ENCODE measurements around the gene PLEKHH1. TPM values are rescaled to one million over a fixed set of nuclear protein-coding genes. Genes with fewer than 3 reads are reported as not detected.
"Not testable (repeated sequence)": the region's sequence is repeated elsewhere in the genome, so short reads cannot be mapped to it uniquely, and the experiment has no call there.

The PLEKHH1 gene
- total RNA-seq, 1 experiment from 2014 or later: 32.4 TPM

DNA sequence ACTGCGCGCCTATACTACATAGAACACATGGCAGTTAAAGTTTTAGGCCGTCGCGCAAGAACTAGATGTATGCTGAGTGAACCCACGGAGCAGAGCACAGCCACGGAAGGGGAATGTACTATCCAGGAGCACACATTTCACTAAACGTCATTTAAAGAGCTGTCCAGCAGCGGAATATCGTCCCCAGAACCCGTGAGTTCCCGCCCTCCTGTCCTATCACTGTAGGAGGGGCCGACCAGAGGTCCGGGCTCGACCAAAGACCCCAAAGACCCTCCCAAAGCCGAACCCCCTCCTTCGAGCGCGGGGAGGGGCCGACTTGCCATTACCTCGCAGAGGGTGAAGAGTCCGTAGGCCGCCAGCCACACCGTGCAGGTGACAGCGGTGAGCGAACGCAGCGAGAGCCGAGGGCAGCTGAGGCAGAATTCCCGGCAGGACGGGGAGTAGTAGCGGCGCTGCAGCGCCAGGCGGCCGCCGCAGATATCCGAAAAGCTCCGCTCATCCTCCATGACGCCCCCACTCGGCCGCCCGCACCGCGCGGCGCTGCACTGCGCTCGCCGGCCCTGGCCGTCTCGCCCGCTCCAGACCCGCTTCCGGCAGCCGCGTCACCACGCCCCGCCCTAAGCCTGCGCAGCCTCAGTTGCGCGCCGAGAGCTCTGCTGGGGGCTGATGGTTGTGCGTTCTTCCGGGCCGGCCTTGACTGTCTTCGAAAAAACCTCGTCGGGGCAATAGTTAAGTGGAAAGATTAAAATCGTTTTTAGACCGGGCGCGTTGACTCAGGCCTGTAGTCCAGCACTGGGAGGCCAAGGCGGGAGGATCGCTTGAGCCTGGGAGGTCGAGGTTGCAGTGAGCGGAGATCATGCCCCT, 66.8 kb downstream of the PLEKHH1 start, which contains the start of gene PIGH:
Gene PIGH, minus strand, starts transcription at position 571 of the 864 bp plus-strand sequence. Its CDS starts 65 bp downstream, at position 506.
- DNase-seq: peak; percentile 92 to 96
- no peaks in the 10 kb centered on the region for H3K36me3 ChIP-seq (ENCODE audit: control insufficient read depth, insufficient read depth, low read length)
- H3K4me1 ChIP-seq: peaks cover 8% of the 10 kb centered on the region; the same call in 1 of the 2 replicates
- H3K27me3 ChIP-seq (replicated peaks; ENCODE audit: control insufficient read depth, insufficient read depth, low read length): no peaks in the 10 kb centered on the region
- ChIA-PET POLR2A (interaction anchor here (0.6 to 1.7 kb wide), 11 partner anchors 15 to 1661 kb away, joined by 3 to 15 read pairs (median 3); partner anchors contain the start of genes ARG2, RDH11 and ZFYVE26), CTCF (interaction anchor here (0.5 to 3.0 kb wide), 26 partner anchors 9 to 187 kb away, joined by 3 to 33 read pairs (median 6); partner anchors contain the start of genes RDH11 and VTI1B)
- no peaks in the 10 kb centered on the region for H3K9me3 ChIP-seq
- TF ChIP-seq, protein P1, sequence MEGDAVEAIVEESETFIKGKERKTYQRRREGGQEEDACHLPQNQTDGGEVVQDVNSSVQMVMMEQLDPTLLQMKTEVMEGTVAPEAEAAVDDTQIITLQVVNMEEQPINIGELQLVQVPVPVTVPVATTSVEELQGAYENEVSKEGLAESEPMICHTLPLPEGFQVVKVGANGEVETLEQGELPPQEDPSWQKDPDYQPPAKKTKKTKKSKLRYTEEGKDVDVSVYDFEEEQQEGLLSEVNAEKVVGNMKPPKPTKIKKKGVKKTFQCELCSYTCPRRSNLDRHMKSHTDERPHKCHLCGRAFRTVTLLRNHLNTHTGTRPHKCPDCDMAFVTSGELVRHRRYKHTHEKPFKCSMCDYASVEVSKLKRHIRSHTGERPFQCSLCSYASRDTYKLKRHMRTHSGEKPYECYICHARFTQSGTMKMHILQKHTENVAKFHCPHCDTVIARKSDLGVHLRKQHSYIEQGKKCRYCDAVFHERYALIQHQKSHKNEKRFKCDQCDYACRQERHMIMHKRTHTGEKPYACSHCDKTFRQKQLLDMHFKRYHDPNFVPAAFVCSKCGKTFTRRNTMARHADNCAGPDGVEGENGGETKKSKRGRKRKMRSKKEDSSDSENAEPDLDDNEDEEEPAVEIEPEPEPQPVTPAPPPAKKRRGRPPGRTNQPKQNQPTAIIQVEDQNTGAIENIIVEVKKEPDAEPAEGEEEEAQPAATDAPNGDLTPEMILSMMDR (IDR thresholded peaks at IDR 0.05; ENCODE audit: insufficient read depth in 1 of 2, low read depth in 1 of 2, low read length in 1 of 2, severe bottlenecking in 1 of 2, unreplicated experiment in 1 of 2): peak; percentile 80 to 85
- peaks cover 6% of the 10 kb centered on the region for H3K4me1 Mint-ChIP-seq (ENCODE audit: low read depth, unreplicated experiment)
- no peaks in the 10 kb centered on the region for H3K9me3 Mint-ChIP-seq (ENCODE audit: unreplicated experiment)
- H3K27ac Mint-ChIP-seq (ENCODE audit: unreplicated experiment): peak within 1 kb of the TSS; percentile 87
- intact Hi-C loops (cut with micrococcal nuclease; ENCODE audit: unreplicated experiment): loop anchor here (1.0 kb wide), 2 partner anchors 16 to 19 kb away; partner anchors contain the start of gene ARG2
- BruUV-seq (replicated peaks): no TSS peak
- H3K36me3 Mint-ChIP-seq (ENCODE audit: insufficient read depth, unreplicated experiment): peaks cover 13% of the 10 kb centered on the region
- peak within 1 kb of the TSS; percentile 88 for H3K4me3 Mint-ChIP-seq (ENCODE audit: unreplicated experiment)
- H3K27me3 Mint-ChIP-seq (ENCODE audit: insufficient read depth, unreplicated experiment): no peaks in the 10 kb centered on the region
- H3K4me3 ChIP-seq (ENCODE audit: low read depth, low read length): peak within 1 kb of the TSS; percentile 95

DNA sequence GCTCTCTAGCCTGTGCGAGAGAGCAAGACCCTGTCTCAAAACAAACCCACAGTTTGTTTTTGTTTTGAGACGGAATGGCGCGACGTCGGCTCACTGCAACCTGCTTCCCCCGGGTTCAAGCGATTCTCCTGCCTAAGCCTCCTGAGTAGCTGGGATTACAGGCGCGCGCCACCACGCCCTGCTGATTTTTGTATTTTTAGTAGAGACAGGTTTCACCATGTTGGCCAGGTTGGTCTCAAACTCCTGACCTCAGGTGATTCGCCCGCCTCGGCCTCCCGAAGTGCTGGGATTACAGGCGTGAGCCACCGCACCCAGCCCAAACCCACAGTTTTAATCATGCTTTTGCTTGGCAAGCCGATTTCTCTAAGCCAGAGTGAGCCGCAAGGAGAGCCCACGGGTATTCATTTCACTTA, 67.5 kb downstream of the PLEKHH1 start:
- peak overlapping the region; percentile 87 for H3K27ac Mint-ChIP-seq (ENCODE audit: unreplicated experiment)
- CTCF ChIA-PET: interaction anchor here (0.6 to 3.0 kb wide), 22 partner anchors 9 to 188 kb away, joined by 3 to 33 read pairs (median 7); partner anchors contain the start of genes RDH11 and VTI1B

DNA sequence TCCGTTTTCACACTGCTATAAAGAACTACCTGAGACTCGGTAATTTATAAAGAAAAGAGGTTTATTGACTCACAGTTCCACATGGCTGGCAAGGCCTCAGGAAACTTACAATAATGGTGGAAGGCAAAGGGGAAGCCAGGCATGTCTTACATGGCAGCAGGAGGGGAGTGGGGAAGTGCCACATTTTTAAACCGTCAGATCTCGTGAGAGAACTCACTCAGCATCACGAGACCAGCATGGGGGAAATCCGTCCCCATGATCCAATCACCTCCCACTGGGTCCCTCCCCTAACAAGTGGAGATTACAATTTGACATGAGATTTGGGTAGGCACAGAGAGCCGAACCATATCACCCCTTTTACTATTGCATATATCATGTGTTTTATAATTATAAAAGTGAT, 69.0 kb downstream of the PLEKHH1 start:
- Mint-ChIP-seq H3K36me3 (ENCODE audit: insufficient read depth, unreplicated experiment) (peaks cover 13% of the 10 kb centered on the region), H3K27ac (ENCODE audit: unreplicated experiment) (no peak overlapping the region), H3K9me3 (ENCODE audit: unreplicated experiment) (no peaks in the 10 kb centered on the region), H3K27me3 (ENCODE audit: insufficient read depth, unreplicated experiment) (no peaks in the 10 kb centered on the region), H3K4me3 (ENCODE audit: unreplicated experiment) (no peak overlapping the region), H3K4me1 (ENCODE audit: low read depth, unreplicated experiment) (peaks cover 6% of the 10 kb centered on the region)
- no TSS peak for BruUV-seq (replicated peaks)
- no peak for DNase-seq
- CTCF ChIA-PET: no interaction called here
- intact Hi-C loops (cut with micrococcal nuclease; ENCODE audit: unreplicated experiment): no loop called here
- H3K4me1 ChIP-seq: peaks cover 8% of the 10 kb centered on the region; the same call in 1 of the 2 replicates
- no peaks in the 10 kb centered on the region for H3K36me3 ChIP-seq (ENCODE audit: control insufficient read depth, insufficient read depth, low read length)
- POLR2A ChIA-PET: no interaction called here
- no peaks in the 10 kb centered on the region for H3K9me3 ChIP-seq
- TF ChIP-seq, protein P1 (IDR thresholded peaks at IDR 0.05; ENCODE audit: insufficient read depth in 1 of 2, low read depth in 1 of 2, low read length in 1 of 2, severe bottlenecking in 1 of 2, unreplicated experiment in 1 of 2): no peak
- no peaks in the 10 kb centered on the region for H3K27me3 ChIP-seq (replicated peaks; ENCODE audit: control insufficient read depth, insufficient read depth, low read length)
- H3K4me3 ChIP-seq (ENCODE audit: low read depth, low read length): no peak overlapping the region

More for the DNA sequence above, 67.5 kb downstream of the PLEKHH1 start:
- not testable (repeated sequence) for H3K9me3 Mint-ChIP-seq (ENCODE audit: unreplicated experiment); H3K9me3 ChIP-seq; H3K27me3 Mint-ChIP-seq (ENCODE audit: insufficient read depth, unreplicated experiment); H3K4me1 ChIP-seq; H3K27me3 ChIP-seq (replicated peaks; ENCODE audit: control insufficient read depth, insufficient read depth, low read length); DNase-seq; H3K36me3 ChIP-seq (ENCODE audit: control insufficient read depth, insufficient read depth, low read length); BruUV-seq (replicated peaks); H3K4me1 Mint-ChIP-seq (ENCODE audit: low read depth, unreplicated experiment)
- Mint-ChIP-seq H3K36me3 (ENCODE audit: insufficient read depth, unreplicated experiment) (peaks cover 13% of the 10 kb centered on the region), H3K4me3 (ENCODE audit: unreplicated experiment) (peak overlapping the region; percentile 88)
- peak overlapping the region; percentile 95 for H3K4me3 ChIP-seq (ENCODE audit: low read depth, low read length)
- POLR2A ChIA-PET: interaction anchor here (0.6 to 1.7 kb wide), 8 partner anchors 16 to 216 kb away, joined by 3 to 15 read pairs (median 4); partner anchors contain the start of genes ARG2, RDH11 and ZFYVE26
- intact Hi-C loops (cut with micrococcal nuclease; ENCODE audit: unreplicated experiment): loop anchor here (1.0 kb wide), 2 partner anchors 16 to 19 kb away; partner anchors contain the start of gene ARG2

Measured in Caco-2 (cell line).